Thyroid gland (tissue), 4 donors: ENCODE results near the gene PAM. TPM values are rescaled to one million over a fixed set of nuclear protein-coding genes. Genes with fewer than 3 reads are reported as not detected.

Experiments used
- DNase-seq, 2 donors: peaks; one replicate each; pipeline ENCODE4 v3.0.0-alpha.2; 2019
- H3K27ac ChIP-seq, 3 donors: fragments of 200-600 bp; sonication (generic); 1 replicate in 2 of 3; 2 replicates in 1 of 3; pipeline ENCODE4 v1.5.1; 2016 to 2019; ENCODE audit warnings: mild to moderate bottlenecking in 1 of 3, moderate library complexity in 1 of 3
- H3K27me3 ChIP-seq: fragments of 200-600 bp; sonication (generic); one replicate; pipeline ENCODE4 v1.5.1; 2019
- H3K36me3 ChIP-seq, 2 donors: fragments of 200-600 bp; sonication (generic); one replicate each; pipeline ENCODE4 v1.5.1; 2016 to 2019
- H3K4me1 ChIP-seq, 2 donors: fragments of 200-600 bp; sonication (generic); one replicate each; pipeline ENCODE4 v1.5.1; 2017 to 2019
- H3K4me3 ChIP-seq, 3 donors: fragments of 200-600 bp; sonication (generic); replicated peaks in 1 of 3; 1 replicate in 2 of 3; 2 replicates in 1 of 3; pipeline ENCODE4 v1.5.1; 2016; ENCODE audit warnings: mild to moderate bottlenecking in 1 of 3
- H3K9me3 ChIP-seq: fragments of 200-600 bp; sonication (generic); one replicate; pipeline ENCODE4 v1.5.1; 2017
- POLR2A ChIP-seq, 2 donors: fragments of 450-650 bp; IDR thresholded peaks; one replicate each; pipeline ENCODE4 v1.6.1; 2017; ENCODE audit warnings: antibody characterized with exemption in 2 of 2, mild to moderate bottlenecking in 2 of 2, moderate library complexity in 1 of 2
- WGBS, 2 donors: methylation state at CpG; one replicate each; pipeline ENCODE4 v1.1.5; 2017; 5-methylcytosine and 5-hydroxymethylcytosine counted together
- intact Hi-C: fragments of 100-400 bp; cut with DNase I; formaldehyde crosslinking; loops from one replicate; pipeline ENCODE4 v1.15.1; 2023
- total RNA-seq, 4 donors: library from RNA; depleted of rRNA; stranded (reverse); fragments of >200 nt; gene quantifications; one replicate each; pipeline ENCODE4 v1.2.3, GENCODE V29; 2016
- TF ChIP-seq, protein P1 (sequence below), 6 experiments: fragments of 200-600 bp in 3 of 6; fragments of 450-650 bp in 3 of 6; sonication (generic) in 3 of 6; IDR thresholded peaks; one replicate each; pipeline ENCODE4 v1.5.1; 2016 to 2019; ENCODE audit warnings: antibody characterized with exemption in 6 of 6, mild to moderate bottlenecking in 2 of 6, inconsistent platforms in 1 of 6, moderate library complexity in 1 of 6

PAM gene
- total RNA-seq, 4 donors from 2014 or later: 175 to 250 (median 202) TPM

DNA sequence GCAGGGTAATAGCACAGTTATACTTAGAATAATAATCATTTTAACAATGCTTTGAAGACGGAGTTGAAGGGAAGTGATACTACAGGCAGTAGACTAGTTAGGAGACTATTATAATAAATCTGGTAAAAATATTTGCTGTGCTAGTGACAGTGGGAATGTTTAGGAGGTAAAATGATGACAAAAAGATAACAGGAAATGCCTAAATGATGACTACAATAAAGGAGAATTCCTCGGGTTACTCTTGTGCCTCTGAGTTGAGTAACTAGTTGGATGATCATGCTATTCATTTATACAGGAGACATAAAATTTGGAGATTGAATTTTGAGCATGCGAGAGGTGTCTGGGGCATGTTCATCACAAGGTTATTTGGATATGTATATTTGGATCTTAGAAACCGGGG is 32.2 kb upstream of the PAM start:
- Histone ChIP-seq H3K4me3 (no peak overlapping the region), H3K9me3 (no peaks in the 10 kb centered on the region), H3K4me1 (no peaks in the 10 kb centered on the region), H3K27me3 (no peaks in the 10 kb centered on the region), H3K27ac (no peak overlapping the region), H3K36me3 (no peaks in the 10 kb centered on the region)
- DNase-seq: no peak
- no peak for TF ChIP-seq POLR2A (IDR thresholded peaks at IDR 0.05)
- TF ChIP-seq, protein P1, sequence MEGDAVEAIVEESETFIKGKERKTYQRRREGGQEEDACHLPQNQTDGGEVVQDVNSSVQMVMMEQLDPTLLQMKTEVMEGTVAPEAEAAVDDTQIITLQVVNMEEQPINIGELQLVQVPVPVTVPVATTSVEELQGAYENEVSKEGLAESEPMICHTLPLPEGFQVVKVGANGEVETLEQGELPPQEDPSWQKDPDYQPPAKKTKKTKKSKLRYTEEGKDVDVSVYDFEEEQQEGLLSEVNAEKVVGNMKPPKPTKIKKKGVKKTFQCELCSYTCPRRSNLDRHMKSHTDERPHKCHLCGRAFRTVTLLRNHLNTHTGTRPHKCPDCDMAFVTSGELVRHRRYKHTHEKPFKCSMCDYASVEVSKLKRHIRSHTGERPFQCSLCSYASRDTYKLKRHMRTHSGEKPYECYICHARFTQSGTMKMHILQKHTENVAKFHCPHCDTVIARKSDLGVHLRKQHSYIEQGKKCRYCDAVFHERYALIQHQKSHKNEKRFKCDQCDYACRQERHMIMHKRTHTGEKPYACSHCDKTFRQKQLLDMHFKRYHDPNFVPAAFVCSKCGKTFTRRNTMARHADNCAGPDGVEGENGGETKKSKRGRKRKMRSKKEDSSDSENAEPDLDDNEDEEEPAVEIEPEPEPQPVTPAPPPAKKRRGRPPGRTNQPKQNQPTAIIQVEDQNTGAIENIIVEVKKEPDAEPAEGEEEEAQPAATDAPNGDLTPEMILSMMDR (IDR thresholded peaks at IDR 0.05): no peak
- 86 to 88% methylated on average over 4 of the region's 4 CpGs for WGBS, 2 donors
- intact Hi-C loops: no loop called here

DNA sequence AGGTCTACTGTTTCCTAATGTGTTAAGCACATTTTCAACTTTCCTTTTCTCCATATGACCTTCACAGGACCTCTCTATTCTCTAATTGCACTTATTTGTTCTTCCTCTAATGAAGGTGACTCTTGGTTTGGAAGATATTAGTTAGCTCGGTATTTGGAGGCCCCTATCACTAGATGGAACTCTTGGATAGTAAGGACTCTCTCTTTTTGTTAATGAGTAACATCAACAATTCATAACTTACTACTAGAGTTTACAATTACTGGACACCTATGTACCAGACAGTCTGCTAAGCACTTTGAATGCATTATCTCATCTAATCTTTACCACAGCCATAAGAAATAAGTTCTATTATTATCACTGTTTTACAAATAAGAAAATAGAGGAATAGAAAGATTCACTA is 23.4 kb upstream of the PAM start:
- Histone ChIP-seq H3K4me1 (no peaks in the 10 kb centered on the region), H3K9me3 (no peaks in the 10 kb centered on the region), H3K4me3 (no peak overlapping the region), H3K36me3 (no peaks in the 10 kb centered on the region), H3K27ac (no peak overlapping the region), H3K27me3 (no peaks in the 10 kb centered on the region)
- intact Hi-C loops: no loop called here
- 78 to 82% methylated on average over 1 of the region's 1 CpG for WGBS, 2 donors
- TF ChIP-seq, protein P1 (IDR thresholded peaks at IDR 0.05): no peak
- TF ChIP-seq POLR2A (IDR thresholded peaks at IDR 0.05): no peak
- no peak for DNase-seq

DNA sequence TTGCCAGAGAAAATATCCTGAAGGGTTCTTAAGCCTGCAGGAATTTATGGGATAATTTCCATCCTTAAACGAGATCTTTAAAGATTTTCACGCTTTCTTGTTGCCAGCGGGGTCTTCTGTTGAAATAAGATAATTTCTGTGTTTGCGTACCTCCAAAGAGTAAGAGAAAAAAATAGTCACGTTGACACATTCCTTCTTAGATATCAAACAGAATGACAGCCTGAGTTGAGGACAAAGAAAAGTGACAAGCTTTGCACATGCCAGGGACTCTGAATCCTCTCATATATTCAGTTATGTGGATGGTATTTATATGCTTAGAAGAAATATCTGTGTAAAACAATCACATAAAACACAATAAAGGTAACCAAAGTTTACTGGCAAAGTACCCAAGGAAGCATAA is 21.6 kb upstream of the PAM start:
- H3K27ac ChIP-seq: no peak overlapping the region
- H3K27me3 ChIP-seq: no peaks in the 10 kb centered on the region
- intact Hi-C loops: no loop called here
- no peaks in the 10 kb centered on the region for H3K4me1 ChIP-seq
- no peak for DNase-seq
- WGBS, 2 donors: 75 to 80% methylated on average over 5 of the region's 5 CpGs
- H3K9me3 ChIP-seq: no peaks in the 10 kb centered on the region
- no peaks in the 10 kb centered on the region for H3K36me3 ChIP-seq
- H3K4me3 ChIP-seq: no peak overlapping the region
- TF ChIP-seq, protein P1 (IDR thresholded peaks at IDR 0.05): no peak
- no peak for TF ChIP-seq POLR2A (IDR thresholded peaks at IDR 0.05)

DNA sequence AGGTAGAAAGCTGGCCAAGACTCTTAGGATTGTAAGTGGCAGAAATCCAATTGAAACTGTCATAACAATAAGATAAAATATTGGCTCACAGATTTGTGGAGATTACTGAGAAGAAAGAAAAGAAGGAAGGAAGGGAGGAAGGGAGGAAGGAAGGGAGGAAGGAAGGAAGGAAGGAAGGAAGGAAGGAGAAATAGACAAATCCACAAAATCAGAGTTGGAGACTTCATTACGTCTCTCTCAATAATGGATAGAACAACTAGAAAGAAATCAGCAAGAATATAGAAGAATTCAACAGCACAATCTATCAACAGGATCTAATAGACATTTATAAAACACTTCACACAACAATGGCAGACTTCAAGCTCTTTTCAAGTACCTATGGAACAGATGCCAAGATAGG is 17.9 kb upstream of the PAM start:
- DNase-seq: no peak
- 63 to 71% methylated on average over 1 of the region's 1 CpG for WGBS, 2 donors
- intact Hi-C loops: no loop called here
- no peak for TF ChIP-seq POLR2A (IDR thresholded peaks at IDR 0.05)
- TF ChIP-seq, protein P1 (IDR thresholded peaks at IDR 0.05): no peak
- Histone ChIP-seq H3K36me3 (no peaks in the 10 kb centered on the region), H3K27me3 (no peaks in the 10 kb centered on the region), H3K27ac (no peak overlapping the region), H3K9me3 (no peaks in the 10 kb centered on the region), H3K4me3 (no peak overlapping the region), H3K4me1 (no peaks in the 10 kb centered on the region)

DNA sequence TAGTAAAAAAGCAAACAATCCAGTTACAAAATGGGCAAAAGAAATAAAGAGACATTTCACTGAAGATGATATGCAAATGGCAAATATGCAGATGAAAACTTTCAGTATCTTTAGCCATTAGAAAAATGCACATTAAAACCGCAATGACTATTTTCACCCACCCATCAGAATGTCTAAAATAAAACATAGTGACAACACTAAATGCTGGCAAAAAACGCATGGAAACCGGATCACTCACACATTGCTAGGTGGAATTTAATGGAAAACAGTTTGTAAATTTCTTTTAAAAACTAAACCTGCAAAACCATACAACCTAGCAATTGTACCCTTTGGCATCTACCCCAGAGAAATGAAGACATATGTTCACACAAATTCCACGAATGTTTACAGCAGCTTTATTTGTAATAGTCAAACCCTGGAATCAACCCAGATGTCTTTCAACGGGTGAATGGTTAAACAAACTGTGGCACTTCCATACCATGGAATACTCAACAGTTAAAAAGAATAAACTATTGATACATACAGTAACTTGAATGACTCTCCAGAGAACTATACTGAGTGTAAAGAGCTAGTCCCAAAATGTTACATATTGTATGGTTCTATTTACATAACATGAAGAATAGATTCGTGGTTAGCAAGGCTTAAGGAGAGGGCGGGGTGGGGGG is 17.2 kb upstream of the PAM start:
- intact Hi-C loops: no loop called here
- TF ChIP-seq, protein P1 (IDR thresholded peaks at IDR 0.05): no peak
- TF ChIP-seq POLR2A (IDR thresholded peaks at IDR 0.05): no peak
- no peaks in the 10 kb centered on the region for H3K9me3 ChIP-seq
- no peaks in the 10 kb centered on the region for H3K4me1 ChIP-seq
- 62 to 69% methylated on average over 7 of the region's 7 CpGs for WGBS, 2 donors
- no peak overlapping the region for H3K4me3 ChIP-seq
- no peak for DNase-seq
- H3K36me3 ChIP-seq: no peaks in the 10 kb centered on the region
- no peaks in the 10 kb centered on the region for H3K27me3 ChIP-seq
- H3K27ac ChIP-seq: no peak overlapping the region
